ENCODE data around the gene FAM50A. TPM values are rescaled to one million over a fixed set of nuclear protein-coding genes. Genes with fewer than 3 reads are reported as not detected.
"Not testable (repeated sequence)": the region's sequence is repeated elsewhere in the genome, so short reads cannot be mapped to it uniquely, and the experiment has no call there.

Gene FAM50A, protein sequence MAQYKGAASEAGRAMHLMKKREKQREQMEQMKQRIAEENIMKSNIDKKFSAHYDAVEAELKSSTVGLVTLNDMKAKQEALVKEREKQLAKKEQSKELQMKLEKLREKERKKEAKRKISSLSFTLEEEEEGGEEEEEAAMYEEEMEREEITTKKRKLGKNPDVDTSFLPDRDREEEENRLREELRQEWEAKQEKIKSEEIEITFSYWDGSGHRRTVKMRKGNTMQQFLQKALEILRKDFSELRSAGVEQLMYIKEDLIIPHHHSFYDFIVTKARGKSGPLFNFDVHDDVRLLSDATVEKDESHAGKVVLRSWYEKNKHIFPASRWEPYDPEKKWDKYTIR
- 149 TPM for polyA plus RNA-seq (2013, experiment 1 of 2; ENCODE audit: insufficient read length)
- polyA plus RNA-seq (2013, experiment 2 of 2; ENCODE audit: insufficient read length), result 142 TPM

- peak; percentile 68 for DNase-seq
Measured at GRCh38 chrX:154443992-154444754, at the start of gene FAM50A. FAM50A (plus strand) TSS chrX:154444141; CDS start chrX:154444236, 95 bp downstream.

DNA sequence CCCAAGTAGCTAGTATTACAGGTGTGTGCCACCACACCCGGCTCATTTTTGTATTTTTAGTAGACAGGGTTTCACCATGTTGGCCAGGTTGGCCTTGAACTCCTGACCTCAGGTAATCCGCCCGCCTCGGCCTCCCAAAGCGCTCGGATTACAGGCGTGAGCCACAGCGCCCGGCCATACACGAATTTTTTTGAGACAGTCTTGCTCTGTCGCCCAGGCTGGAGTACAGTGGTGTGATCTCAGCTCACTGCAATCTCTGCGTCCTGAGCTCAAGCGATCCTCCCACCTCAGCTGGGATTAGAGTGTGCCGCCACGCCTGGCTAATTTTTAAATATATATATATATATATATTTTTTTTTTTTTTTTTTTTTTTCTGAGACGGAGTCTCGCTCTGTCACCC is 47.6 kb upstream of the FAM50A start:
- not testable (repeated sequence) for DNase-seq

- DNase-seq, result peak; percentile 68
Measured at GRCh38 chrX:154396973-154397887, 46.7 kb upstream of the FAM50A start.

GRCh38 chrX:154397888-154398667 is 45.9 kb upstream of the FAM50A start, which contains the start of gene RPL10:
RPL10 (plus strand) TSS chrX:154398377; CDS start chrX:154398520, 143 bp downstream.
- peak; percentile 95 for DNase-seq

DNA sequence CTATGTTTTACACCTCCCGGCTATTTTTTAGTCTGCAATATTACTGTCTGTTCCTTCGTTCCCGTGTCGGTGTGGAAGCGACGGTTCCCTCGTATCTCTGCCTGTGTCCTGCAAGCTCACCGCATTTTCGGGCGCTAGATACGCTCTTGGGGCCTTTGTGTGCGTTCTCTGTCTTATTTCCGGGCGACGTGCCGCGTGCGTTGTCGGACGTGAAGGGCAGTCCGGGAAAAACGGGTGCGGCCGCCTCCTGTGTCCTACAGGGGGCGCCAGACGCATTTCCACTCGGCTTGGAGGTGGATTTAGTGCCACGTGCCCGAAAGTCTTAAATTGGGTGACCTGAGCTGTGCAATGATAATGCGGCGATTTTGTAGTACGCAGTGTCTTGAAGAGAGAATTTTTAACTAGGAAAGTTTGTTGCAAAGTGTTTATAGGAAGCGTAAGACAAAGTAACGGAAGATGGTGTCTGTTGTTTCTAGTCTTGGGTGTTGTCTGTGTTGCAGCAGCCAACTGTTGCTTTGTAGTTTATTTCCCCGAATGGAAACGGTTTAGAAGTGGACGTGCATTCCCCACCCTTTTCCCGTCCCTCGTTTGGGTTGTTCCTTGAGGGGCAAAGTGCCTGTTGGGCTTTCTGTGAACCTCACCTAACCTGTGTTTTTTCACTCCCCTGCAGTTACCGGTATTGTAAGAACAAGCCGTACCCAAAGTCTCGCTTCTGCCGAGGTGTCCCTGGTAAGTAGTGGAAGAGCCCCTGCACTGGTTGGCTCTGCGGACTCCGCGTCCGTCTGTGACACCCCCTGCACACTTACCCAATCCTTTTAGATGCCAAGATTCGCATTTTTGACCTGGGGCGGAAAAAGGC is 45.0 kb upstream of the FAM50A start:
- DNase-seq, result peak; percentile 78

DNA sequence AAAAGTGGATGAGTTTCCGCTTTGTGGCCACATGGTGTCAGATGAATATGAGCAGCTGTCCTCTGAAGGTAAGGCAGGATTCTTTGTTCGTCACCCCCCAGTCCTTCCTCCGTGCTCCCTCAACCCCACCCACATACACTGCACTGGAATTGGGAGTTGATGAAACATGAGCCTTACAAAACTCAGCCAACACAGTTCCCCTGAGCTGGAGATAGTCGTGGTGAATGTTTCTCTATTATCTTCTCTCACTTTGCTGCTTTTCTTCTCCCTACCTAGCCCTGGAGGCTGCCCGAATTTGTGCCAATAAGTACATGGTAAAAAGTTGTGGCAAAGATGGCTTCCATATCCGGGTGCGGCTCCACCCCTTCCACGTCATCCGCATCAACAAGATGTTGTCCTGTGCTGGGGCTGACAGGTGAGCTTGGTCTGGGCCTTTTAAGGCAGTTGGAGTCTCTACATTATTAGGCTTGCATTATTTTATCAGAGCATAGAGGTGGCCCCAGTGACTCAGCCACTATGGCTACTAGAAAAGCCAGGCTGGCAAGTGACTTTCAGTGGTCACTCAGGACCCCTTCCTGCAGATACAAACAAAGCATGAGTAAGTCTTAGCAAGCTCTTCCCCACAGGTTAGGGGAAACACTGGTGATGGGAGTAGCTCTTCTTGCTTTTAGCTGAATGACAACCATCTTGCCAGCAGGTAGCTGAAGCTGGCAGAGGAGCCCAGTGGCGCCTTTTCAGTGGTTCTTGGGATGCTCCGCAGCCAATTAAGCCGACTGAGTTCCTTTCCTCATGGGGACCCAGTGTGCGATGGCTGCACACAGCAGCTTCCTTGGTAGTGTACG is 44.2 kb upstream of the FAM50A start:
- DNase-seq, result no peak

DNA sequence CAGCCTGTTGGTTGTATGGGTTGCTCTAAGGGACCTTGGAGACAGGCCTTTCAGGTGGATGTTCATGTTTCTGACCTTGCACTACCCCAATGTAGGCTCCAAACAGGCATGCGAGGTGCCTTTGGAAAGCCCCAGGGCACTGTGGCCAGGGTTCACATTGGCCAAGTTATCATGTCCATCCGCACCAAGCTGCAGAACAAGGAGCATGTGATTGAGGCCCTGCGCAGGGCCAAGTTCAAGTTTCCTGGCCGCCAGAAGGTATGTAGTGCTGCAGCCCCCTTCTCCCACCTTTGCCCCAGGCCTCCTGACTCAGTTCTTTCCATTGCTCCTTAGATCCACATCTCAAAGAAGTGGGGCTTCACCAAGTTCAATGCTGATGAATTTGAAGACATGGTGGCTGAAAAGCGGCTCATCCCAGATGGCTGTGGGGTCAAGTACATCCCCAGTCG is 43.5 kb upstream of the FAM50A start:
- DNase-seq, result not testable (repeated sequence)

DNA sequence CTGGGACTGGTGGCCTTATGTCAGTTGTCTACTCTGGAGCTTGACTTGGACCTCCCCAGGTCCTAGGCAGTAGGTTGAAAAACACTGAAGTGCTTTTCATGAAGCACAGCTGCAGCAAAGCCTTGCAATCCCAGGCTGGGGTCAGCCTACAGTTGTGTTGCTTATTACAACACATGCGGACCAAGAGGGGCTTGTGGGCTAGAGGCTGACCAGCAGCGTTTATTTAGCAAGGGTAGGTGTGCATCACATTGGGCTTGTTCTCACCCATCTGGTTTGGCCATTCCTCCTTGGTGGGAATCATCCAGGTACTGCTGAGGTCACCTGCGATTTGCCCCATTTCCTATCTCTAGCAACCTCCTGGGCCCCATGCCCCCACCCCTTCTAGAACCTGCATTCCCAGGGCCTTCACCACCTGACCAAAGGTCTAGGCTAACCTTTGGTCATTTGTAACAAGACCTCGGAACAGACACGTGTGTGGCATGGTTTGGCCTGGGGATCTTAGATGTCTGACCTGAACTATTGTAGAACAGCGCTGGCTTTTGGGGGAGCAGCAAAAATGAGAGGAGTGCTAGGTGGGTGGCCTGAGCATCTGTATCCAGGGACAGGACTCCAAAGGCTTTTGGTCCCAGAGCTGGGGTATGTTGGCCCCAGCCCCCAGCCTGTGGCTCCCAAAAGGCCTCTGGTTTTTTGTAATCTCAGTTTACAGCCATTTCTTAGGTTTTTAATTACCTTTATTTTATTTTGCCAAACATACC is 42.7 kb upstream of the FAM50A start:
- DNase-seq, result peak; percentile 31

DNA sequence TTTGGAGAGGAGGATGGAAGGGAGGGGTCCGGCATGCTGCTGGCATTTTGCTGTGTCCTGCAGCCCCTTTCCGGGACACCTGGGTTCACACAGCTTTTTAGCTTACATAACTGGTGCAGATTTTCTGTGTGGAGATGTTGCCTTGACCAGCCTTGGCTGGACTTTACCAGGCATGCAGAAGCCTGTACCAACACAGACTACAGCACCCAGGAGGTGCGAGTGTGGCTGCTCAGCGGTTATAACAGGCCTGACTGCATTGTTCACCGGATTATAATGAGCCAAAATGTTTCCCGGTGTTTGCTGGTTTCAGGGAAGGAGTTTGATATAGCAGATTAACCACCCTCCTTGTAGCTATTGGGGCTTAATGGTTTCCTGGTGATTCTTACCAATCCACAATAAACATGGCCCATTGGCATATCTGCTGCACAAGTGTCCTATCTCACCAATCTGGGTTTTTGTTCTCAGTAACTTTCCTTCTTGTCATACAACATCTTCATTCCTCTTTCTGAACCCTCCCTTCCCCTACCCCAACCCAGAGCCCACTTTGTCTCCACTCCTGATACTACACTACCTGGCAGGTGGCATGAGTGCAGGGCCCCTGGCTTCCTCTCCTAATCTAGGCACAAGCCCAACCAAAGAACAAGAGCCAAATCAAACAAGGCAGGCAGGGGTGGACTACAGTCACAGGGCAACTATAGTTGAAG is 41.9 kb upstream of the FAM50A start:
- no peak for DNase-seq

DNA sequence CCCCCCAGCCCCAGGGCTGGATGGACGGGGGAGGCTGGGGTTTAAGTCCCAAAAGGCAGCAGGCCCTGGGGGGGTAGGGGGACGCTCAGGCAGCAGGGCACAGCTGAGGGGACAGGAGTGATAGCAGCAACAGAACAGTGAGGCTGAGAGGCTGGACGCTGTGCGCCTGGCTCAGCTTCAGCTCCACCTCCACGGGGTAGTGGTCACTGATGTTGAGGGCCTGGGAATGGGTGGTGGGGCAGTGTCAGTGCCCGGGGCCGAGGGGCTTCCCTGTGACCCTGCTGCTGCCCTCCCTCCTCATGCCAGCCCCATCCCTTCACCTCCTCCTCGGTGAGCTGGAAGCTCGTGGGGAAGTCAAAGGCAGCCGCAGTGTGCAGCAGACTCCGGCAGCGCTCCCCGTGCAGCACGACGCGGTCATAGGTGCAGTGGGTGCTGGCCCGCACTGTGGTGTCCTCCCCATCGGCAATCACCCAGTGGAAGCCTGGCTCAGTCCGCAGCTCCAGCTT is 41.3 kb upstream of the FAM50A start:
- no peak for DNase-seq

DNA sequence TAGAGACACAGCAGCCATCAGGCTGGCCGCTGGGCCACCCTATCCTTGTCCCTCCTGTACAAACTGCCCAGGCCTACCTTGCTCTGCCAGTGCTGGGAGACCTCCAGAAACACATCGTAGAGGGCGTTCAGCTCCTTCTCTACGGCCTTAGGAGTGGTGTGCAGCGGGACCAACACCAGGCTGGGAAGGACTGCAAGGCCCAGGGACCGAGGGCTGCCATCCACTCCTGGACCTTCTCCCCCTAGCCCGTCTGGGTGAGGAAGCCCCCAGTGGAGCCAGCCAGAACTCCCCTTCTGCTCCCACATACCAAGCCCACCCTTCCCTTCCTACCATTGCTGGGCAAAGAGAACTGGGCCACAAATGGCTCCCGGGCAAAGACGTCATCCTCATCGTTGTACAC is 40.7 kb upstream of the FAM50A start:
- DNase-seq, result no peak

GRCh38 chrX:154403858-154404257 is 40.1 kb upstream of the FAM50A start:
- no peak for DNase-seq

- no peak for DNase-seq
Measured at GRCh38 chrX:154404625-154405192, 39.2 kb upstream of the FAM50A start.

DNA sequence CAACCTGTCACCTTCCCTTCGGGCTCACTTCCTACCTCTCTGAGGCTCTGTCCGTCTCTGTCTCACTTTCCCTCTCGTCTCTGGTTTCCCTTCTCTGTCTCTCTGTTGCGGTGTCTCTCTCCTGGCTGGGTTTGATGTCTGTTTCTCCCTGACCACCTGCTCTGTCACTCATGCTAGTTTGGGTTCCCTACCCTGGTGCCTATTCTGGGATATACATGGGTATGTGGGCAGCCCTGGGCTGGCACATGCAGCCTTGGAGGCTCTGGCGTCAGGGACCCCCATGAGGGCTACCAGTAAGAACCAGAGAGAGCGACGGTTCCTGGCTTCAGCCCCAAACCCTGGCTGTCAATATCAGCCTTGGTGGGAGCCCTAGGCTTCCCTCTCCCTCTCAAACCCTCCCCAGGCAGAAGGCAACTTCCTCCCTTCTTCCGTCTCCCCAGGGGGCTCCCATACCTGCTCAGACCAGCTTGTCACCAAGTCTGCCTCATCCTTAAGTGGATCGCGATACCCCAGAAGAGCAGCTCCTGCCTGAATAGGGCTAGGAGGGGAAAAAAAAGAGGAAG is 35.2 kb upstream of the FAM50A start:
- no peak for DNase-seq

DNA sequence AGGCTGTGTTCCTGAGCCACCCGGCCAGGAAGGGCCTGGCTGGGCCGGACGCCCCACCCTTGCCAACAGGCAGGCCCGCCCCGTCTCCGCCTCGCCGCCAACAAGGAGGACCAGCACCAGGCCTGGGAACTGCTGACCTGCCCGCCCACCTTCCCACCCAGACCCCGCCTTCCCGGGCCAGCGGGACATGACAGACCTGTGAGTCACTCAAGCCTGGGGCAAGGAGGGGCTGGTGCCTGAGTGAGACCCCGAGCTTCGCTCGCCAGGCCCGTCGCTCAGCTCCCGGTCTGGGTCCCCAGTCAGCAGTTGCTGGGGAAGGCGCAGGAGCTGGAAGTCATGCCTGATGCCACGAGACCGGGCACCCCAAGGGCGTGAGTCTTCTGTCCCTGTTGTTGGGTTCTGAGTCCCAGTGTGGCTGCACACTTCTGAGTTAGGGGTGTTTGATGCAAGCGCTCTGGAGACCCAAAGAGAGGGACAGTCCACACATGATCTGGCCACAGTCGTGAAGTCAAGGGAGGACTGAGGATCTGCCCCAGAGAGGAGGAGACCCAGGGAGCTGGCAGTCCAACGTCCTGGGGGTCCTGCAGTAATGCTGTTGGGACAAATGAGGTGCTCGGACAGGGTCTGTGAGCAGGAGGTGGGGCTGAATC is 34.6 kb upstream of the FAM50A start, which contains the start of gene DNASE1L1:
Gene DNASE1L1, minus strand, starts transcription at position 33 of the 650 bp plus-strand sequence. CDS start 3,686 bp downstream, outside the sequence.
- DNase-seq, result peak; percentile 90

- DNase-seq, result peak; percentile 35
Measured at GRCh38 chrX:154411981-154412340, 32.0 kb upstream of the FAM50A start.

DNA sequence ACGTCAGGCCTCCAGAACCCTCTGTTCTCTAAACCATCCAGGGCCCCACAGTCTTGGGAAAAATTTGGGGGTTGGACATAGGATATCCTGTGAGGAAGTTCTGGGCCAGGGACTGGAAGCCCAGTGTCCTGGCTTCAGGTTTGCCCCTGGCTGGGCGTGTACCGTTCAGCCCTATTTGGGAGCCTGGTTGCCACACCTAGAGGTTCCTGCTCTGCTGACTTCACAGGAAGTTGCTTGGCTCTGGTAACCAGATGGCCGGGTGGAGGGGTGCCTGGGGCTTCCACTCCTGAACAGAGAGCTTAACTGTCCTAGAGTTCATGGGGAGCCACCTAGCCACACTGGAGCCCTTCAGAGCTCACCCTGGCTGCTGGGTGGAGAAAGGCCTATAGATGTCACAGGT is 31.5 kb upstream of the FAM50A start:
- DNase-seq, result no peak

Measured in fibroblast of skin of back (primary cell).